VCaP (cell line): ENCODE measurements around the gene CELSR1.
"Not testable (repeated sequence)": the region's sequence is repeated elsewhere in the genome, so short reads cannot be mapped to it uniquely, and the experiment has no call there.

ENCODE experiments used
- H3K27ac ChIP-seq: fragments of 450-650 bp; 2 replicates; pipeline ENCODE4 v1.5.1; 2017
- TF ChIP-seq, protein P1 (sequence below): fragments of 450-650 bp; conservative IDR thresholded peaks from 2 replicates; pipeline ENCODE4 v1.5.1; 2017; ENCODE audit warnings: mild to moderate bottlenecking, moderate library complexity

CELSR1 gene

DNA sequence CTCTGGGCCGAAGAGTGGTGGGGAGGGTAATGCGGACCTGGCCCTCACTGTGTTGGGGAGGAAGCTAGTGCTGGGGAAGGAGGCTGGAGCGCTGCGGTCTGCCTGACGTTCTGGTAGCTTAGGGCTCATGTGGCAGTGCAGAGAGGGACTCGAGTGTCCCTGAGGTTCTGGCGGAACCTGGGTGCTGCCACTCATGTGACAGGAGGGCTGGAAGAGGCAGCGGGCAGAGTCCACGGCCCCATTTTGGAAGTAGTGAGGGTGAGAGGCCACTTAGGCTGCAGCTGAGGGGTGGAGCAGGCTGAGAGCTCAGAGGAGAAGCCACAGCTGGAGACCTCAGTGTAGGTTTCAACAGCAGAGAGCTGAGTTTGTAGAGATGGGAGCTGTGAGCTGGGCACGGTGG is 218.1 kb downstream of the CELSR1 start:
- H3K27ac ChIP-seq = no peak overlapping the region
- TF ChIP-seq, protein P1, sequence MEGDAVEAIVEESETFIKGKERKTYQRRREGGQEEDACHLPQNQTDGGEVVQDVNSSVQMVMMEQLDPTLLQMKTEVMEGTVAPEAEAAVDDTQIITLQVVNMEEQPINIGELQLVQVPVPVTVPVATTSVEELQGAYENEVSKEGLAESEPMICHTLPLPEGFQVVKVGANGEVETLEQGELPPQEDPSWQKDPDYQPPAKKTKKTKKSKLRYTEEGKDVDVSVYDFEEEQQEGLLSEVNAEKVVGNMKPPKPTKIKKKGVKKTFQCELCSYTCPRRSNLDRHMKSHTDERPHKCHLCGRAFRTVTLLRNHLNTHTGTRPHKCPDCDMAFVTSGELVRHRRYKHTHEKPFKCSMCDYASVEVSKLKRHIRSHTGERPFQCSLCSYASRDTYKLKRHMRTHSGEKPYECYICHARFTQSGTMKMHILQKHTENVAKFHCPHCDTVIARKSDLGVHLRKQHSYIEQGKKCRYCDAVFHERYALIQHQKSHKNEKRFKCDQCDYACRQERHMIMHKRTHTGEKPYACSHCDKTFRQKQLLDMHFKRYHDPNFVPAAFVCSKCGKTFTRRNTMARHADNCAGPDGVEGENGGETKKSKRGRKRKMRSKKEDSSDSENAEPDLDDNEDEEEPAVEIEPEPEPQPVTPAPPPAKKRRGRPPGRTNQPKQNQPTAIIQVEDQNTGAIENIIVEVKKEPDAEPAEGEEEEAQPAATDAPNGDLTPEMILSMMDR = no peak

DNA sequence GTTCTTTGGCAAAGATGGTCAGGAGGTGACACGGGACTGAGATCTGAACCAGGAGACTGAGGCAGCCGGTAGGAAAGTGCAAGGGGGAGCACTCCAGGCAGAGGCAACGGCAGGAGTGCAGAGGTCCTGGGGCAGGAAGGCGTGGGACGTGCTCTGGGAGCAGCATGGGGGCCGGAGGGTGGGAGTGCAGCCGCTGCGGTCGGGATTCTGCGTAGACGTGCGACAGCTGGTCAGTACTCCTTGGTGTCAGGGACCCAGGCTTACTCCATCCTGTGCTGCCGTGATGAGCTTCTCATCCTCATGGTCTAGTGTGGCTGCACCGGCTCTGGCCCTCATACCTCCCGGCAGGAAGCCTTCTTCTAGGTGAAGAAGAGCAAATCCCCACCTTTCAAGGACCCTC is 218.8 kb downstream of the CELSR1 start:
- no peak overlapping the region for H3K27ac ChIP-seq
- TF ChIP-seq, protein P1 = no peak

DNA sequence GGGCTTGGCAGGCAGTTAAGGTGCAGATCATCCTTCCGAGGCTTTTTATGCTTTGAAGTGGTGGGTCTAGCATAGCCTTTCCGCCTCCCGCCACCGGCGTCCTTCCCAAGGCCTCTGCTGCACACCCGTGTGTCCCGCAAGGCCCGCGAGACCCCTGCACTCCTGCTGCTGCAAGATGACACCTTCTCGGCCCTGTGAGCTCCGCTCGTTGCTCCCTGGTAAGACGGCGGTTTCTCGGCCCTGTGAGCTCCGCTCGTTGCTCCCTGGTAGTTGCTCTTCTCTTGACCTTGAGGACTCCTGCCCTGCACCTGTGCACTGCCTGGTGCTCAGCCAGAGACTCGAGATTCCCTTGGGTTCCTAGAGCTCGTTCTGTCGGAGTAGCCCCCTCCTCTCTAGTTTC is 219.8 kb downstream of the CELSR1 start:
- TF ChIP-seq, protein P1 = no peak
- H3K27ac ChIP-seq = no peak overlapping the region

DNA sequence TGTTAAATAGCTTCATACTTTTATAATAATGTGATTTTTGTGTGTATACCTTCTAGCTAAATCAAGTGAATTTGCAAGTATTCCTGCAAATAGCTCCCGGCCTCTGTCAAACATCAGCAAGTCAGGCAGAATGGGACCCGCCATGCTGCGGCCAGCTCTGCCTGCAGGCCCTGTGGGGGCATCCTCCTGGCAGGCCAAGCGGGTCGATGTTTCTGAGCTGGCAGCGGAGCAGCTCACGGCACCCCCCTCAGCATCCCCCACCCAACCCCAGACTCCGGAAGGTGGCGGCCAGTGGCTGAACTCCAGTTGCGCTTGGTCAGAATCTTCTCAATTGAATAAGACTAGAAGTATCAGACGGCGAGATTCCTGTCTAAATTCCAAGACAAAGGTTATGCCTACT is 221.4 kb downstream of the CELSR1 start:
- H3K27ac ChIP-seq = no peak overlapping the region
- TF ChIP-seq, protein P1 = no peak

DNA sequence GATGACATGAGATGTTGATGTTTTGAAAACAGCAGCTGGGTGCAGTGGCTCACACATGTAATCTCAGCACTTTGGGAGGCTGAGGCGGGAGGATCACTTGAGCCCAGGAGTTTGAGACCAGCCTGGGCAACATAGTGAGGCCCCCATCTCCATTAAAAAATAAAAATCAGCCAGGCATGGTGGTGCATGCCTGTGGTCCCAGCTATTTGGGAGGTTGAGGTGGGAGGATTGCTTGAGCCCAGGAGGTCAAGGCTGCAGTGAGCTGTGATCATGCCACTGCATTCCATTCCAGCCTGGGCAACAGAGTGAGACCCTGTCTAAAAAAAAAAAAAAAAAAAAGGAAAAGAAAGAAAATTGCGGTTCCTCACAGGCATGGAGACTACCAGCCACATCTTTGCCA is 224.6 kb downstream of the CELSR1 start:
- not testable (repeated sequence) for H3K27ac ChIP-seq

DNA sequence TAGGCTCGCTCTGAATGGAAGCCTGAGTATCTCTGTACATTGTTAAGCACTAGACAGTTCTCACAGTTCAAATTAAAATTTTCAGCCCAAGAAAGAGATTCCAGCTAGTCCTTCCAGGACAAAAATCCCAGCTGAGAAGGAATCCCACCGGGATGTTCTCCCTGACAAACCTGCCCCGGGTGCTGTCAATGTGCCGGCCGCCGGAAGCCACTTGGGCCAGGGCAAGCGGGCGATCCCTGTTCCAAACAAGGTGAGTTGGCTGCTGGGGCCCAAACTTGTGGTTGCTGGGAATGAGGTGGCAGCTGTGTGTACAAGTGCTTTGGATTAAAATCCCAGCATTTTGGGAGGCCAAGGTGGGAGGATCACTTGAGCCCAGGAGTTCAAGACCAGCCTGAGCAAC is 225.4 kb downstream of the CELSR1 start:
- H3K27ac ChIP-seq = no peak overlapping the region
- TF ChIP-seq, protein P1 = no peak
